Loucy (cell line): Measurements from ENCODE around the gene STARD8.

Experiments
- H2AFZ ChIP-seq: fragments of 200-600 bp; sonication (generic); 2 replicates; pipeline ENCODE4 v1.6.0; 2016; ENCODE audit warnings: antibody characterized with exemption, mild to moderate bottlenecking, low read length, moderate library complexity
- H3F3A ChIP-seq: fragments of 200-600 bp; 2 replicates; pipeline ENCODE4 v1.6.0; 2016; ENCODE audit warnings: antibody characterized with exemption, low read depth, mild to moderate bottlenecking
- H3K27me3 ChIP-seq: fragments of 200-600 bp; sonication (generic); 2 replicates; pipeline ENCODE4 v1.6.1; 2014; ENCODE audit warnings: low read length, mild to moderate bottlenecking; ENCODE audit not compliant: insufficient read depth, poor library complexity, severe bottlenecking
- H3K36me3 ChIP-seq: fragments of 200-600 bp; sonication (generic); 2 replicates; pipeline ENCODE4 v1.6.1; 2016; ENCODE audit warnings: low read length; ENCODE audit not compliant: insufficient read depth
- H3K4me1 ChIP-seq: fragments of 200-600 bp; sonication (generic); 2 replicates; pipeline ENCODE4 v1.5.1; 2014; ENCODE audit warnings: low read length, mild to moderate bottlenecking; ENCODE audit not compliant: insufficient read depth, poor library complexity, severe bottlenecking
- H3K4me2 ChIP-seq: fragments of 200-600 bp; sonication (generic); 2 replicates; pipeline ENCODE4 v1.6.0; 2014; ENCODE audit warnings: antibody characterized with exemption, low read length, low read depth, mild to moderate bottlenecking; ENCODE audit not compliant: poor library complexity, severe bottlenecking
- H3K4me3 ChIP-seq: fragments of 200-600 bp; sonication (generic); 2 replicates; pipeline ENCODE4 v1.5.1; 2014; ENCODE audit warnings: low read length, mild to moderate bottlenecking, mixed read lengths; ENCODE audit not compliant: poor library complexity, severe bottlenecking
- H3K79me2 ChIP-seq: fragments of 200-600 bp; sonication (generic); 2 replicates; pipeline ENCODE4 v1.6.1; 2014; ENCODE audit warnings: low read length; ENCODE audit not compliant: insufficient read depth
- H3K9ac ChIP-seq: fragments of 200-600 bp; sonication (generic); 2 replicates; pipeline ENCODE4 v1.6.0; 2014; ENCODE audit warnings: mild to moderate bottlenecking, low read depth, low read length, moderate library complexity; ENCODE audit not compliant: poor library complexity, severe bottlenecking
- H3K9me2 ChIP-seq: fragments of 200-600 bp; sonication (generic); replicated peaks from 2 replicates; pipeline ENCODE4 v1.6.1; 2016; ENCODE audit warnings: low read depth, low read length, mixed read lengths
- H3K9me3 ChIP-seq: fragments of 200-600 bp; sonication (generic); 2 replicates; pipeline ENCODE4 v1.6.1; 2014; ENCODE audit warnings: mild to moderate bottlenecking, antibody characterized with exemption, low read length, low read depth; ENCODE audit not compliant: insufficient read depth
- H4K20me1 ChIP-seq: fragments of 200-600 bp; sonication (generic); 2 replicates; pipeline ENCODE4 v1.6.0; 2014; ENCODE audit warnings: antibody characterized with exemption, low read length, mild to moderate bottlenecking; ENCODE audit not compliant: insufficient read depth, poor library complexity, severe bottlenecking
- EZH2phosphoT487 ChIP-seq: fragments of 200-600 bp; IDR thresholded peaks from 2 replicates; pipeline ENCODE4 v1.6.1; 2018; ENCODE audit warnings: antibody characterized with exemption, mild to moderate bottlenecking, moderate library complexity, borderline replicate concordance
- TF ChIP-seq, protein P1 (sequence below): fragments of 200-600 bp; sonication (generic); conservative IDR thresholded peaks from 2 replicates; pipeline ENCODE4 v1.5.1; 2014; ENCODE audit warnings: mild to moderate bottlenecking, antibody characterized with exemption, low read length

Gene STARD8

DNA sequence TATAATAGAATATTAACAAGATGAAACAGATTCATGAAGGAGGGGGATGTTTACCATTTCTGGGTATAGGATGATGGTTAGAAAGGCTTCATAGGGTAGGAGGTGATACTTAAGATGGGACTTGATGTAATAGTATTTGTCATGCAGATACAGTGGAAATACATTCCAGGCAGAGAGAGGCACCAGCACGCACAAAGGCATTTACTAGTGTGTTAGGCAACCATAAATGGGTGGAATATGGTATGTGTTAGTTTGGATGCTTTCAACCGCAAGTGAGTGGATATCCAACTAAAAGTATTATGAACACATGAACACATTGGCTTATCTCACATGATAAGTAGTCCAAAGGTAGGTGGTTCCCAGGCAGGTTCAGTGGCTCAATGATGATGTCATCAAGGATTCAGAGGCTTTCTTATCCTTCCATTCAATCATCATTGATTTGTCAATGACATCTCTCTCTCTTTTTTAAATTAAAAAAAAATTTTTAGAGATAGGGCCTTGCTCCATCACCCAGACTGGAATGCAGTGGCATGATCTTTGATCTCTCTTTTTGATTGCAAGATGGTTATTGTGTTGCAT is 12.7 kb upstream of the STARD8 start:
- Histone ChIP-seq H3K9ac (no peak overlapping the region), H3F3A (no peaks in the 10 kb centered on the region), H3K4me1 (no peaks in the 10 kb centered on the region), H4K20me1 (no peaks in the 10 kb centered on the region), H2AFZ (no peak overlapping the region), H3K9me2 (no peaks in the 10 kb centered on the region), H3K27me3 (no peaks in the 10 kb centered on the region), H3K4me2 (no peak overlapping the region), H3K4me3 (no peak overlapping the region), H3K9me3 (no peaks in the 10 kb centered on the region), H3K36me3 (no peaks in the 10 kb centered on the region), H3K79me2 (no peaks in the 10 kb centered on the region)
- no peak for TF ChIP-seq EZH2phosphoT487
- TF ChIP-seq, protein P1, sequence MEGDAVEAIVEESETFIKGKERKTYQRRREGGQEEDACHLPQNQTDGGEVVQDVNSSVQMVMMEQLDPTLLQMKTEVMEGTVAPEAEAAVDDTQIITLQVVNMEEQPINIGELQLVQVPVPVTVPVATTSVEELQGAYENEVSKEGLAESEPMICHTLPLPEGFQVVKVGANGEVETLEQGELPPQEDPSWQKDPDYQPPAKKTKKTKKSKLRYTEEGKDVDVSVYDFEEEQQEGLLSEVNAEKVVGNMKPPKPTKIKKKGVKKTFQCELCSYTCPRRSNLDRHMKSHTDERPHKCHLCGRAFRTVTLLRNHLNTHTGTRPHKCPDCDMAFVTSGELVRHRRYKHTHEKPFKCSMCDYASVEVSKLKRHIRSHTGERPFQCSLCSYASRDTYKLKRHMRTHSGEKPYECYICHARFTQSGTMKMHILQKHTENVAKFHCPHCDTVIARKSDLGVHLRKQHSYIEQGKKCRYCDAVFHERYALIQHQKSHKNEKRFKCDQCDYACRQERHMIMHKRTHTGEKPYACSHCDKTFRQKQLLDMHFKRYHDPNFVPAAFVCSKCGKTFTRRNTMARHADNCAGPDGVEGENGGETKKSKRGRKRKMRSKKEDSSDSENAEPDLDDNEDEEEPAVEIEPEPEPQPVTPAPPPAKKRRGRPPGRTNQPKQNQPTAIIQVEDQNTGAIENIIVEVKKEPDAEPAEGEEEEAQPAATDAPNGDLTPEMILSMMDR = no peak

DNA sequence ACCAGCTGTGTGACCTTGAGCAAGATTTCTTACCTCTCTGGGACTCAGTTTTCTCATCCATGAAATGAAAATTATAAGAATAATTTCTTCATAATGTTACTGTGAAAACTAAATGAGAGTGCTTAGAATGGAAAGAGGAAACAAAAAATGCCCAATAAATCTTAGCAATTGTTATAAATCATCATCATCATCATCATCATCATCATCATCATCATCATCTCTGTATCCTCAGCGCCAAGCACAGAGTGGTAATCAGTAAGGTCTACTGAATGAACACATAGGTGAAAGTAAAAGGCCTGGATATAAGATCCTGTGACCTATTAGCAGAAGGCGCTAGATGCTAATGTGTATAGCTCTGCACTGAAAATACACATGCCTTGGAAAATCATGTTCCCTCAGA is 6.8 kb upstream of the STARD8 start:
- Histone ChIP-seq H3K4me3 (no peak overlapping the region), H3K4me1 (no peaks in the 10 kb centered on the region), H3K4me2 (no peak overlapping the region), H4K20me1 (no peaks in the 10 kb centered on the region), H3K79me2 (no peaks in the 10 kb centered on the region), H3K9me3 (no peaks in the 10 kb centered on the region), H3K36me3 (no peaks in the 10 kb centered on the region), H2AFZ (no peak overlapping the region), H3F3A (no peaks in the 10 kb centered on the region), H3K9ac (no peak overlapping the region), H3K27me3 (no peaks in the 10 kb centered on the region), H3K9me2 (no peaks in the 10 kb centered on the region)
- TF ChIP-seq, protein P1 = no peak
- TF ChIP-seq EZH2phosphoT487 = no peak

DNA sequence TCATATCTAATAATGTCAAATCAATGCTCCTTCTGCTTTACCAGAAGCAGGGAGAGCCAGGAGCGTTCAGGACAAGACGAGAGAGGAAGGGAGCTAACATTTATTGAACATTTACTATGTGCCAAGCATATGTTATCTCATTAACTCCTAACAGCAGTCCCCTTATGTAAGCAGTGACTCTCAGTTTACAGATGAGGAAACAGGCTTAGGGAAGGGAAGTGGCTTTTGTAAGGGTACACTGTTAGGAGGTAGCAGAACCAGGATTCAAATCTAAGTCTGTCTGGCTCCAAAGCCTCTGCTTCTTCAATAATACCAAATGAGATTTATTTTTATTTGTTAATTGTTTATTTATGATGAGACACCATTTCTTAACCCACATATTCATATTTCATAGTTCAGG is 2.6 kb upstream of the STARD8 start:
- Histone ChIP-seq H3K36me3 (no peaks in the 10 kb centered on the region), H3K27me3 (no peaks in the 10 kb centered on the region), H3K79me2 (no peaks in the 10 kb centered on the region), H3K9me3 (no peaks in the 10 kb centered on the region), H3K4me1 (no peaks in the 10 kb centered on the region), H3K4me3 (no peak overlapping the region), H3K9ac (no peak overlapping the region), H3F3A (no peaks in the 10 kb centered on the region), H3K4me2 (no peak overlapping the region), H3K9me2 (no peaks in the 10 kb centered on the region), H4K20me1 (no peaks in the 10 kb centered on the region), H2AFZ (no peak overlapping the region)
- TF ChIP-seq, protein P1 = no peak
- no peak for TF ChIP-seq EZH2phosphoT487
